Endodermal cell (in vitro differentiated cells): ENCODE measurements around the gene CACFD1. TPM values are rescaled to one million over a fixed set of nuclear protein-coding genes. Genes with fewer than 3 reads are reported as not detected.

ENCODE experiments used
- DNase-seq: peaks from one replicate; pipeline ENCODE4 v3.0.0-alpha.2; 2017
- H3K27ac ChIP-seq: 2 replicates; pipeline ENCODE4 v1.5.1; 2013; ENCODE audit warnings: mild to moderate bottlenecking, low read depth, low read length, moderate library complexity
- H3K27me3 ChIP-seq: 2 replicates; pipeline ENCODE4 v1.6.1; 2013; ENCODE audit warnings: mild to moderate bottlenecking, low read length, moderate library complexity; ENCODE audit not compliant: insufficient read depth, control insufficient read depth, poor library complexity, severe bottlenecking
- H3K36me3 ChIP-seq: 2 replicates; pipeline ENCODE4 v1.7.0; 2013; ENCODE audit warnings: mild to moderate bottlenecking, low read length, moderate library complexity; ENCODE audit not compliant: control insufficient read depth, insufficient read depth
- H3K4me1 ChIP-seq: one replicate; pipeline ENCODE4 v1.7.0; 2013; ENCODE audit warnings: low read length; ENCODE audit not compliant: control insufficient read depth, insufficient read depth
- H3K4me3 ChIP-seq: 2 replicates; pipeline ENCODE4 v1.5.1; 2013; ENCODE audit warnings: mild to moderate bottlenecking, low read length, moderate library complexity
- H3K9ac ChIP-seq: 2 replicates; pipeline ENCODE4 v1.6.1; 2013; ENCODE audit warnings: mild to moderate bottlenecking, low read length, moderate library complexity; ENCODE audit not compliant: poor library complexity, severe bottlenecking; ENCODE audit errors: extremely low read depth
- H3K9me3 ChIP-seq: 2 replicates; pipeline ENCODE4 v1.6.1; 2013; ENCODE audit warnings: mild to moderate bottlenecking, low read length, moderate library complexity; ENCODE audit not compliant: control insufficient read depth
- H3K27ac Mint-ChIP-seq: 2 replicates; pipeline ENCODE4 v1.8.0; 2020; ENCODE audit warnings: mixed read lengths
- H3K27me3 Mint-ChIP-seq: 2 replicates; pipeline ENCODE4 v1.8.0; 2021; ENCODE audit warnings: mild to moderate bottlenecking, mixed read lengths; ENCODE audit not compliant: insufficient read depth
- H3K36me3 Mint-ChIP-seq: 2 replicates; pipeline ENCODE4 v1.8.0; 2020; ENCODE audit warnings: low read depth, mixed read lengths
- H3K4me1 Mint-ChIP-seq: 2 replicates; pipeline ENCODE4 v1.8.0; 2020; ENCODE audit warnings: mixed read lengths
- H3K4me3 Mint-ChIP-seq: 2 replicates; pipeline ENCODE4 v1.8.0; 2020; ENCODE audit warnings: mild to moderate bottlenecking, moderate library complexity, mixed read lengths
- H3K9me3 Mint-ChIP-seq: 2 replicates; pipeline ENCODE4 v1.8.0; 2020; ENCODE audit warnings: mild to moderate bottlenecking, mixed read lengths
- CTCF ChIP-seq: fragments of 200-600 bp; sonication (generic); conservative IDR thresholded peaks from 2 replicates; pipeline ENCODE4 v1.5.0; 2021; ENCODE audit warnings: antibody characterized with exemption, mild to moderate bottlenecking
- WGBS, 2 experiments: methylation state at CpG; one replicate each; pipeline versions ENCODE4 v1.1.5 to v1.1.7; 2013; ENCODE audit warnings: missing lambda C conversion rate in 2 of 2, mixed read lengths in 1 of 2; ENCODE audit not compliant: insufficient coverage in 1 of 2, insufficient read length in 1 of 2; 5-methylcytosine and 5-hydroxymethylcytosine counted together
- total RNA-seq, 2 donors: library from RNA; stranded (reverse); fragmentation: NEBNext Ultra II Directional in 1 of 2; extraction: Animal tissue kit (Norgen Biotek cat#: 25700) in 1 of 2; gene quantifications; 2 replicates in 1 of 2; 3 replicates in 1 of 2; pipeline ENCODE4 v1.2.1, GENCODE V29; 2021

CACFD1 gene
- total RNA-seq, 2 donors from 2014 or later = 30.6 to 35.0 TPM

- Histone ChIP-seq H3K27ac (no peak overlapping the region), H3K9me3 (peaks cover 15% of the 10 kb centered on the region), H3K27me3 (no peaks in the 10 kb centered on the region), H3K9ac (no peak overlapping the region), H3K36me3 (no peaks in the 10 kb centered on the region), H3K4me1 (no peaks in the 10 kb centered on the region), H3K4me3 (no peak overlapping the region)
- no peaks in the 10 kb centered on the region for H3K36me3 Mint-ChIP-seq
- H3K4me1 Mint-ChIP-seq = no peaks in the 10 kb centered on the region
- H3K4me3 Mint-ChIP-seq = no peak overlapping the region
- TF ChIP-seq CTCF = peak; percentile 33
- H3K27ac Mint-ChIP-seq = no peak overlapping the region
- no peaks in the 10 kb centered on the region for H3K27me3 Mint-ChIP-seq
- DNase-seq = no peak
- peaks cover 31% of the 10 kb centered on the region for H3K9me3 Mint-ChIP-seq
- 91 to 92% methylated on average over 17 to 19 of the region's 19 CpGs for WGBS, 2 experiments
These were observed 39.5 kb downstream of the CACFD1 start for GRCh38 chr9:133499132-133499891.

GRCh38 chr9:133499892-133500270 is 40.1 kb downstream of the CACFD1 start:
- H3K4me1 ChIP-seq = no peaks in the 10 kb centered on the region
- Mint-ChIP-seq H3K36me3 (no peaks in the 10 kb centered on the region), H3K9me3 (peaks cover 31% of the 10 kb centered on the region), H3K4me1 (no peaks in the 10 kb centered on the region), H3K27ac (no peak overlapping the region), H3K4me3 (no peak overlapping the region), H3K27me3 (no peaks in the 10 kb centered on the region)
- H3K27ac ChIP-seq = no peak overlapping the region
- H3K9ac ChIP-seq = no peak overlapping the region
- DNase-seq = no peak
- no peak for TF ChIP-seq CTCF
- H3K4me3 ChIP-seq = no peak overlapping the region
- H3K36me3 ChIP-seq = no peaks in the 10 kb centered on the region
- H3K9me3 ChIP-seq = peaks cover 15% of the 10 kb centered on the region
- no peaks in the 10 kb centered on the region for H3K27me3 ChIP-seq
- 92 to 96% methylated on average over 6 to 12 of the region's 12 CpGs for WGBS, 2 experiments

- Mint-ChIP-seq H3K36me3 (no peaks in the 10 kb centered on the region), H3K4me3 (no peak overlapping the region), H3K9me3 (peaks cover 31% of the 10 kb centered on the region), H3K27ac (no peak overlapping the region), H3K27me3 (no peaks in the 10 kb centered on the region), H3K4me1 (no peaks in the 10 kb centered on the region)
- Histone ChIP-seq H3K9ac (no peak overlapping the region), H3K36me3 (no peaks in the 10 kb centered on the region), H3K27ac (no peak overlapping the region), H3K4me3 (no peak overlapping the region), H3K27me3 (no peaks in the 10 kb centered on the region), H3K4me1 (no peaks in the 10 kb centered on the region), H3K9me3 (peaks cover 15% of the 10 kb centered on the region)
- 98 to 100% methylated on average over 1 of the region's 1 CpG for WGBS, 2 experiments
- no peak for DNase-seq
- no peak for TF ChIP-seq CTCF
These were observed 42.3 kb downstream of the CACFD1 start for GRCh38 chr9:133502112-133502511.
